ENCODE results near the gene DNAI4. TPM values are rescaled to one million over a fixed set of nuclear protein-coding genes. Genes with fewer than 3 reads are reported as not detected.

DNAI4 gene
- total RNA-seq, 2 donors from 2014 or later, result 1.8 to 3.1 TPM

DNA sequence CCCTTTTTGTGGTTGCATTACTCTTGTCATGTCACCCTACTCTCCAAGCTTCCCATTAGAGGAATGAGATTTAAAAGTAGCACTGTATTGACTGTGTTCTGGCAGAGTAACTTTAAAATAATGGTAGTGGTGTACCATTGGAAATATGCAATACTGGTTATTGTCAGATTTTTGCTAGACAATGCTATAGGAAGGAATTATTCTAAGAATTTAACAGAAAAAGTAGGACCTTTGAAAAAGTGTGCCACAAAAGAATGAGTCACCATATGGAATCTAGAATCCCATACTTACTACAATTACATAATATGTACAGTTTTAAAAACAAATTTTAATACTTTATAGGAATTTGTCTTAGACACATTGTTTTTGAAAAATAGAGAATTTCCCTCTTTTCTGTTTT is 14.0 kb upstream of the DNAI4 start:
- DNase-seq (no peak), ATAC-seq (replicated peaks in 1 of 2) (no peak)
- Mint-ChIP-seq H3K4me3 (peak overlapping the region in 1 of 2 donors; percentile 42), H3K36me3 (ENCODE audit: insufficient read depth in 2 of 2) (peaks cover 5 to 12% of the 10 kb centered on the region in 2 donors), H3K9me3 (peaks cover 0 to 1% of the 10 kb centered on the region in 2 donors), H3K27ac (peak overlapping the region; percentile 14), H3K27me3 (ENCODE audit: low read depth) (no peaks in the 10 kb centered on the region), H3K4me1 (ENCODE audit: low read depth) (peaks cover 87% of the 10 kb centered on the region)

DNA sequence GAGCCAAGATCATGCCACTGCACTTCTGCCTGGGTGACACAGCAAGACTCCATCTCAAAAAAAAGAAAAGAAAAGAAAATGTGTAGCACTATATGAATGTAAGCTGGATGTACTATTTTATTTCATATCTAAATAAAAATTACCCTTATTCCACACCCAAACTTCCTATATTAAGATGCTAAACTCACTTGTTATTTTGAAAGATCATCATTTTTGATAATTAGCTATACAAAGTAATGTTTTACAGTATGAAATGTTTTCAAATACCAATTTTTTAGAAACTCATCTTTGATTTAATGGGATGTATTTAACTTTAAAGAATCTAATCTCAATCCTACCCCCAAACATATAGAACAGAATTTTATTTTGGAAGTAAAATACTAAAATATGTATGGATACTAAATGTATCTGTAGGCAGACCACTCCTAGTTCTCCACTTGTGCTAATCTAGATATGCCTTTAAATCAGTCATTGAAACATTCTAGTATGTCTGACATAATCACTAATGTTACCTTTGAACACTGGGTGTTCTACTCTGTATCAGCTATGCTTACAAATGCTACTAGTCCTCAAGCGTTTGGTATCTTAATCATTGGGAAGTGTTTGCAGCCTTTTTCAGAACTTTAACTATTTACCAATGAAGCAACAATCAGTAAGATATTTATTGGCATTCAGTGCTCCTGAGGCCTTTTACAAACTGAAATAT is 13.0 kb upstream of the DNAI4 start:
- H3K36me3 Mint-ChIP-seq (ENCODE audit: insufficient read depth in 2 of 2), result peaks cover 2 to 12% of the 10 kb centered on the region in 2 donors
- peak overlapping the region; percentile 45 for H3K4me3 Mint-ChIP-seq
- H3K9me3 Mint-ChIP-seq, result peaks cover 0 to 1% of the 10 kb centered on the region in 2 donors
- peak overlapping the region; percentile 82 for H3K27ac Mint-ChIP-seq
- H3K4me1 Mint-ChIP-seq (ENCODE audit: low read depth), result peaks cover 95% of the 10 kb centered on the region
- DNase-seq, result no peak
- no peaks in the 10 kb centered on the region for H3K27me3 Mint-ChIP-seq (ENCODE audit: low read depth)
- ATAC-seq (replicated peaks in 1 of 2), result no peak

DNA sequence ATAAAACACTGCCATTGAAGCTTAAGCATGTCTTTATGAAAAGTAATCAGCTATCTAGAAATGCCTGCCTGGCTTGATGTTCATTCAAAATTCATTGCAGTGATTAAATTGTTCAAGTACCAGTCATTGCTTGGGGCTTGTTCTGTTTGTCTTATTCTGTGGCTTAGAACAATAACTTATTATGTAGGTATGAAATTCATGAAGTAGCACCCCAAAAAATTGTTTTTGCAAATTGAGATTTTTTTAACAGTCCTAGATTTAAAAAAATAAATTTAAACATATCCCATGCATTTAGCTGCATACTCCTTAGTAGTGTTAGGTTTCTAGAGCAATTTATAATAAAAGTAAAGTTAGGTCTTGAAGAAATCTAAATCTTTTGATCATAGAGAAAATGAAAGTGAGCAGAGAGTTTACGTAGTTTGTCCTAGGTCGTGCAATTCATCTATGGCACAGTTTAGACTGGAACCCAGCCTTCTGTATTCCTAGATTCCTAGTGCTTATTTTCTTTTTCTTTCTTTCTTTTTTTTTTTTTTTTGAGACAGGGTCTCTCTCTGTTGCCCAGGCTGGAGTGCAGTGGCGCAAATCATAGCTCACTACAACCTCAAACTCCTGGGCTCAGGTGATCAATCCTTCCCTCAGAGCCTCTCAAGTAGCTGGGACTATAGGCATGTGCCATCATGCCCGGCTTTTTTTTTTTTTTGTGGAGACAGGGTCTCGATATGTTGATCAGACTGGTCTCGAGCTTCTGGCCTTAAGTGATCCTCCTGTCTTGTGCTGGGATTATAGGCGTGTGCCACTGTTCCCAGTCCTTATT is 9.4 kb upstream of the DNAI4 start:
- ATAC-seq (replicated peaks in 1 of 2) (no peak), DNase-seq (no peak)
- Mint-ChIP-seq H3K27ac (peak overlapping the region; percentile 97), H3K4me3 (peak overlapping the region; percentile 83 to 96), H3K36me3 (ENCODE audit: insufficient read depth in 2 of 2) (peaks cover 8 to 12% of the 10 kb centered on the region in 2 donors), H3K27me3 (ENCODE audit: low read depth) (no peaks in the 10 kb centered on the region), H3K9me3 (peaks cover 0 to 1% of the 10 kb centered on the region in 2 donors), H3K4me1 (ENCODE audit: low read depth) (peaks cover 73% of the 10 kb centered on the region)

DNA sequence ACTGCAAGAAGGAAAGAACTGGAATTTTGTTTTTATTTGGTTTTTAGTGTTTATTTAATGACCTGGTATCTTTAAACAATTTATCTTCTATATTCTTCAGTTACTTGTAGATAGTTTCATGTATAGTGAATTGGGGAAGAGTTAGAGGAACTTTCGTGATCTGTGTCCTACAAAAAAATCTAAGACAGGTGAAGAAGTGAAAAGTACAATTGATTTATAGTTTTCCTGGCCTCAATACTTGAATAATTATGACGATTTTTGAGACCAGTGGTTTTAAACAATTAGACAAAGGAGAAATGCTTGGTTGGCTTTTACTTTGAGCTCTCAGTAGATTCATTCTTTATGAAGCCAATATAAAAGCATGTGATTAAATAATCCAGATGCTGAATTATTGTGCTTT is 7.6 kb upstream of the DNAI4 start:
- peaks cover 69% of the 10 kb centered on the region for H3K4me1 Mint-ChIP-seq (ENCODE audit: low read depth)
- H3K9me3 Mint-ChIP-seq, result peaks cover 0 to 1% of the 10 kb centered on the region in 2 donors
- H3K27me3 Mint-ChIP-seq (ENCODE audit: low read depth), result no peaks in the 10 kb centered on the region
- peak overlapping the region; percentile 97 for H3K27ac Mint-ChIP-seq
- peaks cover 10 to 12% of the 10 kb centered on the region in 2 donors for H3K36me3 Mint-ChIP-seq (ENCODE audit: insufficient read depth in 2 of 2)
- no peak for DNase-seq
- H3K4me3 Mint-ChIP-seq, result peak overlapping the region; percentile 83 to 96
- ATAC-seq (replicated peaks in 1 of 2), result no peak

DNA sequence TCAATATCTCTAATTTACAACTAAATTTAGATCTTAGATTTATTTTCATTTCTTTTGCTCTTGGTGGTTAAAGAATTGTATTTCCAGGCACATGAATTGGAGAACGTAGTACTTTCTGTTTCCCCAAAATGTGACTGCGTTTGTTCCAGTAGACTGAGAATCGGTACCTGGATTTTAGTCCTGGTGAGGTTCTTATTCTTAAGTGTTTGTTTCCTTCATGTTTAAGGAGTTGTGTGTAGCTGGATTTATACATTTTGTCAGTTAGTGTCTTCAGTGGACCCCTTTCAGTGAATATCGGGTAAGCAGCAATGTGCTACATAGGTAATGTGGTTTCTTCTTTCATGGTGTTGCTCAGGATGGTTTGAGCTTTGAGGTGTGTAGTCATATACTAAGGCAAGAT is 6.9 kb upstream of the DNAI4 start:
- peaks cover 0 to 1% of the 10 kb centered on the region in 2 donors for H3K9me3 Mint-ChIP-seq
- no peak for DNase-seq
- peak in 1 of 2 donors; percentile 20 for ATAC-seq (replicated peaks in 1 of 2)
- H3K27me3 Mint-ChIP-seq (ENCODE audit: low read depth), result no peaks in the 10 kb centered on the region
- peak overlapping the region; percentile 83 to 89 for H3K4me3 Mint-ChIP-seq
- H3K4me1 Mint-ChIP-seq (ENCODE audit: low read depth), result peaks cover 69% of the 10 kb centered on the region
- peaks cover 10 to 15% of the 10 kb centered on the region in 2 donors for H3K36me3 Mint-ChIP-seq (ENCODE audit: insufficient read depth in 2 of 2)
- peak overlapping the region; percentile 87 for H3K27ac Mint-ChIP-seq

DNA sequence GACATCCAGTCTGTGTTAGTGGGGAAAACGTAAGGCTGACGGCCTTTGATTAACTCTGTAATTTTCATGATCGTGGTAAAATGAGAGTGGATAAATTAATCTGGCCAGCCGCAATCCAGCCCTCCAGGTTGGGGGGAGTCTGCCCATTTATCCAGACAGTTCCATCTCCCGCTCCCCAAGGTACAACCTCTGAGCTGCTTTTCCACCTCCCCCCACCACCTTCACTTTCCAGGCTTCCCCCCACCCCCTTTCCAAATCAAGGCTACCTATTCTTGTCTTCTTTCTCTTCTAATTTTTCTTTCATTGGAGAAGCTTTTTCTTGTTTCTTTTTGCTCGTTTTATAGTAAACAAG is 6.1 kb upstream of the DNAI4 start:
- H3K4me1 Mint-ChIP-seq (ENCODE audit: low read depth), result peaks cover 69% of the 10 kb centered on the region

DNA sequence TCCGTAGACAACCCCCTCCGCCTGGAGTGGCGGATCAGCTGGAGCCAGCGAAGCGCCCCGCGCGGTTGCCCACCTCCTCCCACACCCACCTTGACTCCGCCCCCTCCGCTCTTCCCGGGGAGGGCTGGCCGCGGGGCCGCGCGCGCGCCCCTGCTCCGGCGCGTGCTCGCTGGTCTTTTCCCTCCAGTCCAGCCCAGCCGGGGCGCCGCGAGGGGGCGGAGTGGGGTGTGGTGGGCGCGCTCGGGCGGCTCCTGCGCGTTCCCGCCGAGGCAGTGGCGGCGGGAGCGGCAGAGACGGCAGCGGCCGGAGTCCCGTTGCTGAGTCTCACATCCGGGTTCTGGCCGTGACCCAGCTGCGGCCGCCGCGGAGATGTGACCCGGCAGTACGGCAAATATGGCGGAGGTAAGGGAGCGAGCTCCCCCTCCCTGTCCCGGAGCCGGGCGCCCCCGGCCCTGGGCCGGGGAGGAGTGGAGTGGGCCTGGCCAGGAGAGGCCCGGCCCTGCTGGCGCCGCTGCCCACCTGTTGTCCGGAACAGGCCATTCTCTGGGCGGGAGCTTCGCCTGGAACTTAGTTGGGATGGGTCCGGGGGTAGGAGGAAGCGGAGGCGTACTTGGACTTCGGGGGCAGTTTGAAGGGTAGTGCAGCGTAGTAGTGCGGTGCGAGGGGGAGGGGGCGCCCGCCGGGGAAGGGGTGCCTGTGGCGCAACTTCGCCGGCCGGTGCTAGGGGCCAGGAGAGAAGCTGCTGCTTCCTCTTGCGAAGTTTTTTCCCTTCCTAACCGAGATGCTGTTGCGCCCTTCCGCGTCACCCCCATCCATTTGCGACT is 5.6 kb upstream of the DNAI4 start:
- Mint-ChIP-seq H3K36me3 (ENCODE audit: insufficient read depth in 2 of 2) (peaks cover 10 to 11% of the 10 kb centered on the region in 2 donors), H3K4me3 (peak overlapping the region; percentile 83 to 89), H3K27me3 (ENCODE audit: low read depth) (no peaks in the 10 kb centered on the region), H3K4me1 (ENCODE audit: low read depth) (peaks cover 66% of the 10 kb centered on the region), H3K27ac (peak overlapping the region; percentile 93), H3K9me3 (no peaks in the 10 kb centered on the region)
- ATAC-seq (replicated peaks in 1 of 2), result peak; percentile 80 to 82
- DNase-seq, result peak; percentile 95 to 99

More for the DNA sequence above, 6.1 kb upstream of the DNAI4 start:
- H3K36me3 Mint-ChIP-seq (ENCODE audit: insufficient read depth in 2 of 2), result peaks cover 10 to 11% of the 10 kb centered on the region in 2 donors
- no peak for ATAC-seq (replicated peaks in 1 of 2)
- no peak for DNase-seq
- H3K4me3 Mint-ChIP-seq, result peak overlapping the region; percentile 83 to 89
- H3K27ac Mint-ChIP-seq, result peak overlapping the region; percentile 87
- H3K9me3 Mint-ChIP-seq, result no peaks in the 10 kb centered on the region
- no peaks in the 10 kb centered on the region for H3K27me3 Mint-ChIP-seq (ENCODE audit: low read depth)

DNA sequence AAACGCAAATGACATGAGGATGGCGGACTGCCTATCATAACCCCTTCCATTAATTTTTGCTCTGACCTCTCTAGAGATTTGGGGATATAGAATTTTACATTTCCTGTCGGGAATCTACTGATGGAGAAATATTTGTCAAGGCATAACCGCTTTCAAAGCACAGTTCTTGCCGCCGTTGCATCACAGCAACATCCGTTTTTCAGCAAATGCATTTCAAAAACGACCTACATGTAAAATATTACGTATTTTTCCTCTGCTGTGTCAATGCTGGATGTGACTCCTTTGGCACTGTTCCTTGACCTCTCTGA is 5.0 kb upstream of the DNAI4 start:
- DNase-seq (no peak), ATAC-seq (replicated peaks in 1 of 2) (no peak)
- H3K4me1 Mint-ChIP-seq (ENCODE audit: low read depth), result peaks cover 60% of the 10 kb centered on the region
- no peaks in the 10 kb centered on the region for H3K9me3 Mint-ChIP-seq
- no peaks in the 10 kb centered on the region for H3K27me3 Mint-ChIP-seq (ENCODE audit: low read depth)
- peak overlapping the region; percentile 83 to 89 for H3K4me3 Mint-ChIP-seq
- H3K27ac Mint-ChIP-seq, result peak overlapping the region; percentile 91
- peaks cover 10 to 11% of the 10 kb centered on the region in 2 donors for H3K36me3 Mint-ChIP-seq (ENCODE audit: insufficient read depth in 2 of 2)

DNA sequence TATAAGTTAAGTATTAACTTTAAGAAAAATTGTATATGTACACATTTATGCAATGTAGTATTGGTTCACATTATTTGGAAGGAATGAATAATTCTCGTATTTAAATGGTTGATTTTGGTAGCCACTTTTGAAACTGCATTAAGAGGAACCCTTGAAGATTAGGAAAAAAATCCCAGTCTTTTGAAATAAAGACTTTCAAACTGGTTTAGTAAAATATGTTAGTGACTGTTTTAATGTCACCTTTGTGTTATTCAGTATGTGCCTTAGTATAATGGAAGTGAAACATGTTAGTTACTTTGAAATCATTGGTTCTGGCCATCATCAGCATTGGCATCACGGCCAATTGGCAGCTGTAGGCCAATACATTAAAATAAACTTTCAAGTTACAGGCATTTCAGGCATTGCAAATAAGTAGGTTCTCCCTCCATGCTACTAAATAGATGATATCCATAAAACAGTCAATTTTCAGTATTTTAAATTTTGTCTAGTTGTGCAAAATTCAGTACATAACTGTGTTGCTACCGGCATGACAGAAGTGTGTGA is 4.6 kb upstream of the DNAI4 start:
- Mint-ChIP-seq H3K27me3 (ENCODE audit: low read depth) (no peaks in the 10 kb centered on the region), H3K27ac (peak overlapping the region; percentile 91), H3K4me3 (peak overlapping the region; percentile 83 to 89), H3K9me3 (no peaks in the 10 kb centered on the region), H3K4me1 (ENCODE audit: low read depth) (peaks cover 57% of the 10 kb centered on the region), H3K36me3 (ENCODE audit: insufficient read depth in 2 of 2) (peaks cover 10 to 11% of the 10 kb centered on the region in 2 donors)
- ATAC-seq (replicated peaks in 1 of 2) (no peak), DNase-seq (peak in 1 of 2 donors; percentile 27)

DNA sequence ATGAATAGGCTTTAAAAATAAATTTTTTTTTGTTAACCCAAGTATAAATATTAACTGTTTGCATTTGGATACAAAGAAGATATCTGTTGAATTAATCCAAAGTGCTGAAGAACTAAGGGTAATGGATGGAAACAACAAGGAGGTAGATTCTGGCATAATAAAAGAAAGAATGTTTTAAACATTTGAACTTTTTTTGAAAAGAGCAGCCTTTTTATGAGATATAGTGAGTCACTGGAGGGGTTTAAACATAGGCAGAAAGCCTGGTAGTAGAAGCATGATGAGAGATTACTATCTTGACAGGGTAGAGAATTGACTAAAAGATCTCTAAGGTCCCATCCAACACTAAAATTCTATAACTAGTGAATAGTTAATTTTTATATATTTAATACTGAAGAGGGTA is 2.9 kb upstream of the DNAI4 start:
- DNase-seq (no peak), ATAC-seq (replicated peaks in 1 of 2) (no peak)
- peak overlapping the region; percentile 26 to 46 for H3K4me3 Mint-ChIP-seq
- peaks cover 53% of the 10 kb centered on the region for H3K4me1 Mint-ChIP-seq (ENCODE audit: low read depth)
- H3K36me3 Mint-ChIP-seq (ENCODE audit: insufficient read depth in 2 of 2), result peaks cover 11 to 12% of the 10 kb centered on the region in 2 donors
- H3K27ac Mint-ChIP-seq, result peak overlapping the region; percentile 61
- H3K27me3 Mint-ChIP-seq (ENCODE audit: low read depth), result no peaks in the 10 kb centered on the region
- no peaks in the 10 kb centered on the region for H3K9me3 Mint-ChIP-seq

DNA sequence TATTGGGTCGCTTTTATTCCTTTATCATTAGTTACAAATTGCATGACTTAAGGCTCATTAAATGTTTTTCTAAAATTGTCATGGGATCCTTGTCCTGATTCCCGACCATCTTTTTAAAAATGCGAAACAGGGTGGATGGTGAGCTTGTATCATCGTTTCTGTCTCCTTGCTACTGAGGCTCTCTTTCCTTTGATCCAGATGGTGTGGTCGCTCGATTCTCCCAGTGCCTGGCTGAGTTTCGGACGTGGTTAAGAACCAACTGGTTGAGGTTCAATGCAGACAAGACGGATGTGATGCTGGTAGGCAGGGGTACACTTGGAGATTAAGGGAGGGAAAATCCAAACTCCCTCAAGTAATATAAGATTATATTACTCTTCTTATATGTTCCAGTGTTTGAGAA is 1.3 kb upstream of the DNAI4 start:
- Mint-ChIP-seq H3K27ac (peak overlapping the region; percentile 92), H3K4me3 (peak overlapping the region; percentile 84 to 95), H3K4me1 (ENCODE audit: low read depth) (peaks cover 53% of the 10 kb centered on the region), H3K36me3 (ENCODE audit: insufficient read depth in 2 of 2) (peaks cover 4 to 7% of the 10 kb centered on the region in 2 donors), H3K27me3 (ENCODE audit: low read depth) (no peaks in the 10 kb centered on the region), H3K9me3 (no peaks in the 10 kb centered on the region)
- ATAC-seq (replicated peaks in 1 of 2), result no peak
- no peak for DNase-seq

DNA sequence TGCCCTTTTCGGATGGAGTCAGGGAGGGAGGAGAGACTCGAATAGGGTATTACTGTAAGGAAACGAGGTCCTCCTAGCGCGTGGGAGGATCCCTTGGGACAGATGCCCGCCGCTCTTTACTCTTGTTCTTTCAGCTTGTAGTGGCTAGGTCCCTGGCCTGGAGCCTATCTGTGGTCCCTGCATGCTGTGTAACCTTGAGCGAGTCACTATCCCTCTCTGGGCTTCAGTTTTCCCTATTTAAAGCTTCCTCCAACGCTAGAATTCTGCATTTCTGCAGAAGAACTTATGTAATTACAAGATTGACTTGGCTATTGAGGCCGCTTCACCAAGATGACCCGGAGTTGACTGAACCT is 878 bp upstream of the DNAI4 start:
- Mint-ChIP-seq H3K4me1 (ENCODE audit: low read depth) (peaks cover 53% of the 10 kb centered on the region), H3K4me3 (peak overlapping the region; percentile 84 to 95), H3K9me3 (no peaks in the 10 kb centered on the region), H3K27ac (peak overlapping the region; percentile 92), H3K36me3 (ENCODE audit: insufficient read depth in 2 of 2) (peaks cover 4% of the 10 kb centered on the region in 2 donors), H3K27me3 (ENCODE audit: low read depth) (no peaks in the 10 kb centered on the region)
- DNase-seq (no peak), ATAC-seq (replicated peaks in 1 of 2) (no peak)
